Tibial artery (tissue), 4 donors: ENCODE results near the gene CLDN5.

Source experiments
- DNase-seq, 2 donors: peaks; one replicate each; pipeline ENCODE4 v3.0.0-alpha.2; 2019
- H3K27ac ChIP-seq, 2 donors: fragments of 200-600 bp; sonication (generic) in 1 of 2; 1 replicate in 1 of 2; 2 replicates in 1 of 2; pipeline ENCODE4 v1.5.1; 2018 to 2019; ENCODE audit warnings: mild to moderate bottlenecking in 1 of 2
- H3K27me3 ChIP-seq, 2 donors: fragments of 200-600 bp; sonication (generic) in 1 of 2; one replicate each; pipeline versions ENCODE4 v1.5.1 to v1.6.0; 2016 to 2019
- H3K36me3 ChIP-seq, 3 donors: fragments of 200-600 bp; sonication (generic) in 2 of 3; one replicate each; pipeline ENCODE4 v1.5.1; 2016 to 2019; ENCODE audit warnings: mild to moderate bottlenecking in 2 of 3
- H3K4me1 ChIP-seq, 4 donors: fragments of 200-600 bp; sonication (generic) in 2 of 4; 1 replicate in 3 of 4; 2 replicates in 1 of 4; pipeline ENCODE4 v1.5.1; 2016 to 2019
- H3K4me3 ChIP-seq, 2 donors: fragments of 200-600 bp; sonication (generic) in 1 of 2; 1 replicate in 1 of 2; 2 replicates in 1 of 2; pipeline ENCODE4 v1.5.1; 2018 to 2019; ENCODE audit warnings: mild to moderate bottlenecking in 2 of 2
- H3K9me3 ChIP-seq, 3 donors: fragments of 200-600 bp; sonication (generic) in 1 of 3; one replicate each; pipeline ENCODE4 v1.5.1; 2016 to 2019
- CTCF ChIP-seq, 2 experiments: fragments of 200-600 bp in 1 of 2; fragments of 450-650 bp in 1 of 2; IDR thresholded peaks; one replicate each; pipeline ENCODE4 v1.5.1; 2017 to 2019; ENCODE audit warnings: antibody characterized with exemption in 2 of 2, mild to moderate bottlenecking in 1 of 2, moderate library complexity in 1 of 2
- intact Hi-C: fragments of 100-400 bp; cut with DNase I; formaldehyde crosslinking; loops from one replicate; pipeline ENCODE4 v1.15.0; 2023; ENCODE audit warnings: low total_unique reads

The CLDN5 gene

GRCh38 chr22:19529811-19530210 is 5.6 kb upstream of the CLDN5 start:
- Histone ChIP-seq H3K27ac (no peak overlapping the region), H3K9me3 (no peaks in the 10 kb centered on the region), H3K4me3 (no peak overlapping the region), H3K4me1 (no peaks in the 10 kb centered on the region), H3K27me3 (peaks cover 0 to 40% of the 10 kb centered on the region in 2 donors), H3K36me3 (no peaks in the 10 kb centered on the region)
- TF ChIP-seq CTCF (IDR thresholded peaks at IDR 0.05) = no peak
- intact Hi-C loops = no loop called here
- DNase-seq = no peak

GRCh38 chr22:19527861-19528417 is 3.7 kb upstream of the CLDN5 start:
- peak in 1 of 2 donors; percentile 51 for DNase-seq
- no peak overlapping the region for H3K27ac ChIP-seq
- no peaks in the 10 kb centered on the region for H3K9me3 ChIP-seq
- intact Hi-C loops = no loop called here
- no peak overlapping the region for H3K4me3 ChIP-seq
- no peak for TF ChIP-seq CTCF (IDR thresholded peaks at IDR 0.05)
- peaks cover 0 to 18% (median 16%) of the 10 kb centered on the region in 4 donors for H3K4me1 ChIP-seq
- H3K36me3 ChIP-seq = no peaks in the 10 kb centered on the region
- H3K27me3 ChIP-seq = peaks cover 0 to 58% of the 10 kb centered on the region in 2 donors

- peak in 1 of 2 donors; percentile 54 for DNase-seq
- peaks cover 0 to 65% of the 10 kb centered on the region in 2 donors for H3K27me3 ChIP-seq
- H3K9me3 ChIP-seq = no peaks in the 10 kb centered on the region
- peaks cover 0 to 19% (median 16%) of the 10 kb centered on the region in 4 donors for H3K4me1 ChIP-seq
- no peaks in the 10 kb centered on the region for H3K36me3 ChIP-seq
- H3K27ac ChIP-seq = no peak overlapping the region
- H3K4me3 ChIP-seq = no peak overlapping the region
- TF ChIP-seq CTCF (IDR thresholded peaks at IDR 0.05) = no peak
- intact Hi-C loops = no loop called here
These were observed 3.1 kb upstream of the CLDN5 start for GRCh38 chr22:19527321-19527721.

- DNase-seq = peak in 1 of 2 donors; percentile 44
- Histone ChIP-seq H3K27ac (no peak overlapping the region), H3K36me3 (no peaks in the 10 kb centered on the region), H3K4me3 (no peak overlapping the region), H3K27me3 (peaks cover 0 to 68% of the 10 kb centered on the region in 2 donors), H3K4me1 (peaks cover 0 to 19% (median 16%) of the 10 kb centered on the region in 4 donors), H3K9me3 (no peaks in the 10 kb centered on the region)
- intact Hi-C loops = no loop called here
- TF ChIP-seq CTCF (IDR thresholded peaks at IDR 0.05) = no peak
These were observed 2.5 kb upstream of the CLDN5 start for GRCh38 chr22:19526702-19527111.

- TF ChIP-seq CTCF (IDR thresholded peaks at IDR 0.05) = no peak
- no peak overlapping the region for H3K27ac ChIP-seq
- DNase-seq = peak in 1 of 2 donors; percentile 39
- no peaks in the 10 kb centered on the region for H3K9me3 ChIP-seq
- intact Hi-C loops = no loop called here
- H3K36me3 ChIP-seq = no peaks in the 10 kb centered on the region
- no peak overlapping the region for H3K4me3 ChIP-seq
- H3K4me1 ChIP-seq = peaks cover 0 to 19% (median 16%) of the 10 kb centered on the region in 4 donors
- H3K27me3 ChIP-seq = peaks cover 0 to 68% of the 10 kb centered on the region in 2 donors
These were observed 2.0 kb upstream of the CLDN5 start for GRCh38 chr22:19526076-19526701.
